HUES6 (cell line): Measurements from ENCODE around the gene VTI1A.

ENCODE experiments used
- H3K27ac ChIP-seq: 2 replicates; pipeline ENCODE4 v1.7.0; 2013; ENCODE audit warnings: low read depth, mild to moderate bottlenecking, low read length, inconsistent platforms
- H3K27me3 ChIP-seq: 2 replicates; pipeline ENCODE4 v1.6.1; 2013; ENCODE audit warnings: low read length; ENCODE audit not compliant: control insufficient read depth, insufficient read depth
- H3K36me3 ChIP-seq: 2 replicates; pipeline ENCODE4 v1.6.1; 2013; ENCODE audit warnings: low read length; ENCODE audit not compliant: control insufficient read depth, insufficient read depth
- H3K4me1 ChIP-seq: 2 replicates; pipeline ENCODE4 v1.6.1; 2013; ENCODE audit warnings: low read length; ENCODE audit not compliant: control insufficient read depth, insufficient read depth
- H3K4me3 ChIP-seq: 2 replicates; pipeline ENCODE4 v1.5.1; 2013; ENCODE audit warnings: low read depth, low read length
- H3K9ac ChIP-seq: one replicate; pipeline ENCODE4 v1.6.1; 2013; ENCODE audit warnings: mild to moderate bottlenecking, low read length
- H3K9me3 ChIP-seq: 2 replicates; pipeline ENCODE4 v1.6.1; 2013; ENCODE audit warnings: low read depth, low read length; ENCODE audit not compliant: control insufficient read depth, insufficient read depth

The VTI1A gene

GRCh38 chr10:112615269-112615668, 168.3 kb downstream of the VTI1A start:
- Histone ChIP-seq H3K4me1 (no peaks in the 10 kb centered on the region), H3K36me3 (no peaks in the 10 kb centered on the region), H3K9ac (no peak overlapping the region), H3K4me3 (no peak overlapping the region), H3K9me3 (peaks cover 8% of the 10 kb centered on the region; the same call in 1 of the 2 replicates), H3K27ac (no peak overlapping the region), H3K27me3 (no peaks in the 10 kb centered on the region)

GRCh38 chr10:112616647-112617046, 169.6 kb downstream of the VTI1A start:
- Histone ChIP-seq H3K4me1 (no peaks in the 10 kb centered on the region), H3K9ac (no peak overlapping the region), H3K27me3 (no peaks in the 10 kb centered on the region), H3K27ac (no peak overlapping the region), H3K9me3 (peaks cover 8% of the 10 kb centered on the region; the same call in 1 of the 2 replicates), H3K36me3 (no peaks in the 10 kb centered on the region), H3K4me3 (no peak overlapping the region)

GRCh38 chr10:112618814-112619213, 171.8 kb downstream of the VTI1A start:
- no peak overlapping the region for H3K4me3 ChIP-seq
- H3K27me3 ChIP-seq: no peaks in the 10 kb centered on the region
- peaks cover 8% of the 10 kb centered on the region; the same call in 1 of the 2 replicates for H3K9me3 ChIP-seq
- H3K36me3 ChIP-seq: no peaks in the 10 kb centered on the region
- no peaks in the 10 kb centered on the region for H3K4me1 ChIP-seq
- no peak overlapping the region for H3K9ac ChIP-seq
- no peak overlapping the region for H3K27ac ChIP-seq

GRCh38 chr10:112619556-112619955, 172.5 kb downstream of the VTI1A start:
- Histone ChIP-seq H3K27me3 (no peaks in the 10 kb centered on the region), H3K4me3 (no peak overlapping the region), H3K9ac (no peak overlapping the region), H3K4me1 (no peaks in the 10 kb centered on the region), H3K36me3 (no peaks in the 10 kb centered on the region), H3K9me3 (peaks cover 8% of the 10 kb centered on the region; the same call in 1 of the 2 replicates), H3K27ac (no peak overlapping the region)

- no peak overlapping the region for H3K4me3 ChIP-seq
- H3K9ac ChIP-seq: no peak overlapping the region
- H3K36me3 ChIP-seq: no peaks in the 10 kb centered on the region
- no peak overlapping the region for H3K27ac ChIP-seq
- no peaks in the 10 kb centered on the region for H3K27me3 ChIP-seq
- H3K4me1 ChIP-seq: no peaks in the 10 kb centered on the region
- H3K9me3 ChIP-seq: no peaks in the 10 kb centered on the region
Observed at GRCh38 chr10:112622786-112623185, 175.8 kb downstream of the VTI1A start.

GRCh38 chr10:112624546-112625048, 177.6 kb downstream of the VTI1A start:
- Histone ChIP-seq H3K4me3 (no peak overlapping the region), H3K9me3 (no peaks in the 10 kb centered on the region), H3K4me1 (no peaks in the 10 kb centered on the region), H3K27ac (no peak overlapping the region), H3K36me3 (no peaks in the 10 kb centered on the region), H3K27me3 (no peaks in the 10 kb centered on the region), H3K9ac (no peak overlapping the region)

- no peak overlapping the region for H3K4me3 ChIP-seq
- H3K9me3 ChIP-seq: no peaks in the 10 kb centered on the region
- no peaks in the 10 kb centered on the region for H3K36me3 ChIP-seq
- no peak overlapping the region for H3K27ac ChIP-seq
- no peaks in the 10 kb centered on the region for H3K27me3 ChIP-seq
- peaks cover 4% of the 10 kb centered on the region; the same call in 1 of the 2 replicates for H3K4me1 ChIP-seq
- H3K9ac ChIP-seq: no peak overlapping the region
Observed at GRCh38 chr10:112628951-112629609, 182.1 kb downstream of the VTI1A start.

- Histone ChIP-seq H3K27ac (no peak overlapping the region), H3K9ac (no peak overlapping the region), H3K27me3 (no peaks in the 10 kb centered on the region), H3K4me1 (peaks cover 4% of the 10 kb centered on the region; the same call in 1 of the 2 replicates), H3K4me3 (no peak overlapping the region), H3K36me3 (no peaks in the 10 kb centered on the region), H3K9me3 (no peaks in the 10 kb centered on the region)
Observed at GRCh38 chr10:112631501-112632400, 184.7 kb downstream of the VTI1A start.

- Histone ChIP-seq H3K9me3 (no peaks in the 10 kb centered on the region), H3K27me3 (no peaks in the 10 kb centered on the region), H3K4me1 (peaks cover 11% of the 10 kb centered on the region), H3K36me3 (no peaks in the 10 kb centered on the region), H3K9ac (no peak overlapping the region), H3K27ac (no peak overlapping the region), H3K4me3 (no peak overlapping the region)
Observed at GRCh38 chr10:112634096-112634830, 187.2 kb downstream of the VTI1A start.

- Histone ChIP-seq H3K27ac (no peak overlapping the region), H3K27me3 (no peaks in the 10 kb centered on the region), H3K9ac (no peak overlapping the region), H3K36me3 (no peaks in the 10 kb centered on the region), H3K9me3 (no peaks in the 10 kb centered on the region), H3K4me3 (no peak overlapping the region), H3K4me1 (peaks cover 11% of the 10 kb centered on the region)
Observed at GRCh38 chr10:112637901-112638300, 190.9 kb downstream of the VTI1A start.
